ENCODE results near the gene CNTNAP2.

The CNTNAP2 gene

GRCh38 chr7:147492606-147493005 lies 1376.0 kb downstream of the CNTNAP2 start:
- no peak for DNase-seq (ENCODE audit: low spot score)

DNA sequence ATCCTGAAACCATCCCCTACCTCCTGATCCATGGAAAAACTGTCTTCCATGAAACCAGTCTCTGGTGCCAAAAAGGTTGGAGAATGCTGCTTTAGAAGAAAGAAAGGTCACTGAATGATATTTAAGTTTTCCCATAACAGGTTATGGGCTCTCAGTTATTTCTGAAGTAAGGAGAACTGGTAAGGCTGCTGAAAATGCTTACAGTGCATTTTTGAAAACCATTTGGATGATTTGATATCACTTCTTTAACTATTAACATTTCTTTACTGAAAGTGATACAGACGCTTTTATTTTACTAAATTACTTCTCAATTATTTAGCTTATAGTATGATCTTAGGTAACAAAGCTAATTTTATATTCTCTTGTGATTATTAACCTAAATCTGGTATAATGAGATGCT lies 1379.6 kb downstream of the CNTNAP2 start:
- DNase-seq (ENCODE audit: low spot score) = no peak

GRCh38 chr7:147497246-147497645 lies 1380.6 kb downstream of the CNTNAP2 start:
- DNase-seq (ENCODE audit: low spot score) = no peak

DNA sequence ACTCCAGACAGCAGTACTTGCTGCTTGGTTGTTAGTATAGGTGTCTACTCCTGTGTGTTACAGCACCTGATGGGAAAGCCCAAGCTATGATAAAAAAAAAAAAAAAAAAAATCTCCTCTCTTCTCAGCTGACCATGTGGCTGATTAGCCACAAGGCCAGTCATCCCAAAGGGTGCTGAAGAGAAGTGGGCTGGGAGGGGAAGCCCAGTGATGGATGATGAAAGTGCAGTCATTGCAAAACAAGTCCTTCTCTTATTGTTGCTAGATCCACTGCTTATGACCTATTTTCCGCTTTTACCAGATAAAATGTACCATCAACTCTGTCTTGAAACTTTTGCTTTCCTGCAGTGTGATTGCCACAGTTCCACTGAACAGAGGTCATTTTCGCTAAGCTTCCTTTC lies 1381.5 kb downstream of the CNTNAP2 start:
- no peak for DNase-seq (ENCODE audit: low spot score)

DNA sequence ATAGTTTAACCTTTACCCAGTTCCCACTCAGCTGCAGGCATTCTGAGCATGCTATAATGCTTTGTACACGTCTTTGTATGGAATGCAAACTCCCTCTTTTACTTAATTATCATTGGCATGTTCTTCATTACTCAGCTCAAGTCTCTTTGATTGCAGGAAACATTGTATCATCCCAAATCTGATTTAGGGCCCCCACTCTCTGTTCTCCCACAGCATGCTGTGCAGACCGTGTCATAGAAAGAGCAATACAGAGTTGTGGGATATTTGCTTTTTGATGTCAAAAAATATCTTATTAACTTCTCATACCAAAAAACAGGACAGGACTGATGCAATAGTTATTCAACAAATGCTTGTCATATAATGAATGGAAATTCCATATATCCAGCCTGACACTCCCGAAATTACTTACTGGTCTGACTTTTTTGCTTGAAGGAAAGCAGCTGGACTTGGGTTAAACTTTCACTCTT lies 1392.5 kb downstream of the CNTNAP2 start:
- DNase-seq (ENCODE audit: low spot score) = no peak

DNA sequence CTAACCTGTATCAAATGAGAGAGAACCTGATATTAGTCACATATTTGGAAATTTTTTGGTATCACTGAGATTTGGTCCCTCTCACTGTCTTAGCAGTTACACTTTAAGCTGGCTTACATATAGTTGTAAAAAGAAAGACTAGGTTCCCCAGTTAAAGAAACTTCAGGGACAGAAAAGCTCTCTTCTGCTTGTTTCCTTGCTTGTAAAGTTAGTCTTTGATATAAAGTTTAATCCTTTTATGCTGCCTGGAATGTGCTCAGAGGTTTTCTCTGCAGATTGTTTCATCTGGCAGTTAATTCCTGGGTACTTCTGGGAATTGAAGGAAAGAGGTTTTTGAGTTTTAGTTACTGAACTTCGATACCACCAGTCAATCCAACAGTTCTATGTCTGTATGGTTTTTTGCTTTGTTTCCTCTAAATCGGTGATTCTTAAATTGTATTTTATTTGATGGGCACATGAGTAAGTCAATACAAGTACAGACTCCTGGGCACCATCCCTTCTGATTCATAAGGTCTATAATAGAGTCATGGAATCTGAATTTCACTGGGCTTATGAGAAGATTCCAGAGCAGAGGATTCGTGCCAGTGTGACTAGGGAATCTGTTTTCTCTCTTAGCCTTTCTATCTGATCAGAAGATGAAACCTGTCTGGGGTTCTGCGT lies 1393.1 kb downstream of the CNTNAP2 start:
- DNase-seq (ENCODE audit: low spot score) = no peak

DNA sequence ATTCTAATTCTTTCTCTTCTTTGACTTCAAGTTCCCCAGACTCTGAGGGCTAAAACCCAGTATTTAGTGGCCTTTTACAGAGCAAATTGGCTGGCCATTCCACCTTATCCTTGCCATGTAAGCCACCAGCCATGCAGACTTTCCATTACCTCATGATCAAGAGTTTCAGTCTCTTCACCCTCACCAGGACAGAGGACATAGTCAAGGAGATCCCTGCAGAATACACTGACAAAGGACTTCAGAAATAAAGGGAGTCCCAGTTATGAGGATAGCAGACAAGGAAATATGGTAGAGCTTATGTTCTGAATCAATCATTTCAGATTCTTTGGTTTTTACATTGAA lies 1393.6 kb downstream of the CNTNAP2 start:
- no peak for DNase-seq (ENCODE audit: low spot score)

- DNase-seq (ENCODE audit: low spot score) = no peak
Observed at GRCh38 chr7:147510923-147511322, 1394.3 kb downstream of the CNTNAP2 start.

GRCh38 chr7:147513451-147513850 lies 1396.8 kb downstream of the CNTNAP2 start:
- no peak for DNase-seq (ENCODE audit: low spot score)

DNA sequence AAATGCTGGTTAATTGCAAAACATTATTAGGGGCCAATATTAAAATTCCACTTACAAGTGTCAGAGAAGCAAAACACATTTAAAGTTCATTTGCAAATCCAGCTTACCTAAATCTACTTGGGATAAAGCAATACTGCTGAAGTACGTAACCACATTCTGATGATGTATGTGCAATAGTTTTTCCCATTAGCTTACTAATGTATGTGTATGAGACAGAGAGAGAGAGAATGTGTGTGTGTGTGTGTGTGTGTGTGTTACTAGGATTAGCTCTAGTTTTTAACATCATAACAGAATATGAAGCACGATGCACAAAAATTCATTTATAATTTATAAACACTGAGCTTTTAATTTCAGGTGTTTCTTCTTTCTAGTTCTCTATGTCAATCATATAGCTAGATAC lies 1399.8 kb downstream of the CNTNAP2 start:
- DNase-seq (ENCODE audit: low spot score) = no peak

DNA sequence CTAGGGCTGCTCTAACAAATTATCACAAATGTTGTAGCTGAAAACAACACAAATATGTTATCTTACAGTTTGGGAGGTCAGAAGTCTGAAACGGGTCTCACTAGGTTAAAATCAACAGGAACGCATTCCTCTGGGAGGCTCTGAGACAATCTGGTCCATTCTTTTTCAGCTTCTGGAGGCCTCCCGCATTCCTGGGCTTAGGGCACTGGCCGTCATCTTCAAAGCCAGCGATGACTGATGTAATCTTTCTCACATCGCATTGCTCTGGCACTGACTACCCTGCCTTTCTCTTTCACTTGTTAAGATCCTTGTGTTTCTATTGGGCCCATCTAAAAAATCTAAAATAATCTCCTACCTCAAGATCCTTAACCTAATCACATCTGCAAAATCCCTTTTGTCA lies 1402.5 kb downstream of the CNTNAP2 start:
- no peak for DNase-seq (ENCODE audit: low spot score)

GRCh38 chr7:147523056-147523455 lies 1406.5 kb downstream of the CNTNAP2 start:
- DNase-seq (ENCODE audit: low spot score) = no peak

GRCh38 chr7:147524726-147525250 lies 1408.2 kb downstream of the CNTNAP2 start:
- DNase-seq (ENCODE audit: low spot score) = no peak

DNA sequence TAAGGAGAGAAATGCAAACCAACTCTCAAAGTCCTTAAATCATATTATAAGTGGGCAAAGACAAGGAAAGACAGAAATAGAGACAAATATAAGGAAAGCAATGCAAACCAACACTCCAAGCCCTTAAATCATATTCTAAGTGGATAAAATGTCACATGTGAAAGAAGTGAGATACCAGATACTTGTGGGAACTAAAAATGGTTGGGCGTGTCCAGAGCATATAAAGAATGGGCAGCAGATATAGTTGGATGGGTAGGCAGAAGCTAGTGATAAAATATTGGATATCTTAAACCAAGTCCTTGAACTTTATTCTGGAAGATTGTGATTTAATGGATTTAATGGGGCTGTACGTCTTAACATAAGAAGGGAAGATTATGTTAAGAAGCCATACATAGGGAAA lies 1408.7 kb downstream of the CNTNAP2 start:
- DNase-seq (ENCODE audit: low spot score) = no peak

DNA sequence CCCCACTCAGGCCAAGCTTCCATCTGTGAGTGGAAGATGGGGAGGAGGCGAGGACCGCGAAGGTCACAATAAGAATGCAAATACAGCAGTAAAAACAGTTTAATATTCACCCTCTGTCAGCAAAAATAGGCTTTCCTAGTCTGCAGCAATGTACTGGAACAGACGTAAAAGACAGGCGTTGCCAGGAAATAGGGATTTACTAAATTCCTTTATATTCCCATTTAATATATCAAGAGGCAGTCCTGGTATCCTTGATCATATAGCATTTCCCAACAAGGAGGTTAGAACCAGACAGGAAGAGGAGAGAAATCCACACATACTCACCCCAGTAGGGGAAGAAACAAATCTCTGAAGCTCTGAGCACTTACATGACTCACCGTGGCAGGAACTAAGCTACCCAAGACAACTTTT lies 1419.1 kb downstream of the CNTNAP2 start:
- no peak for DNase-seq (ENCODE audit: low spot score)

DNA sequence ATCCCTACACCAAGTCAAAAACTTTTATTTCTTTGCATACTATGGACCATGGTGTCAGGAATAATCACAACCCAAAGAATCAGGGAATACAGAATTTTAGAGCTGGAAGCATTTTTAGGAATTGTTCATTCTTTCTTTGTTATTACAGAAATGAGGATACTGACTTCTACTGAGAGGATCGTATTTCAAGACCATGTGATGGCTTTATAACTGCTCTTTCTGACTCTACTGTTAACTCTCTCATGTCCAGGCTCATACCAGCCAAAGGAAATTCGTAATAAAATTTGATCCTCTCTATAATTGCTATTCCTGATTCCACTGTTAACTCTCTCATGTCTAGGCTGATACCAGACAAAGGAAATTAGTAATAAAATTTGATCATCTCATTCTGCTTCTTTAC lies 1423.1 kb downstream of the CNTNAP2 start:
- DNase-seq (ENCODE audit: low spot score) = no peak

DNA sequence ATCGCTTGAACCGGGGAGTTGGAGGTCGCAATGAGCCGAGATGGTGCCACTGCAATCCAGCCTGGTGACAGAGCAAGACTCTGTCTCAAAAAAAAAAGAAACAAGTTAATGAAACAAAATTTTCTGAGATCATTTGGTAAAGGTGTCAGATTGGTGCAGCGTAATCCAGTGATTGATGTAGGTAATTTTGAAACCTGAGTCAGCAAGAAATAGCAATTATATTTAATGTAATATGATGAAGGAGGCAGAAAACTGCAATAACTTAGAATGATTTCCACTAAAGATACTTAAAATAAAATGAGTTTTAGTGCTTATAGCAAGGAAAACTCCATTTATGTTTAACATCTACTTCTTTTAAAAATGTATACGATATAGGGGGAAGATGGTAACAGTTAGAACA lies 1424.1 kb downstream of the CNTNAP2 start:
- no peak for DNase-seq (ENCODE audit: low spot score)

GRCh38 chr7:147541261-147541660 lies 1424.7 kb downstream of the CNTNAP2 start:
- no peak for DNase-seq (ENCODE audit: low spot score)

DNA sequence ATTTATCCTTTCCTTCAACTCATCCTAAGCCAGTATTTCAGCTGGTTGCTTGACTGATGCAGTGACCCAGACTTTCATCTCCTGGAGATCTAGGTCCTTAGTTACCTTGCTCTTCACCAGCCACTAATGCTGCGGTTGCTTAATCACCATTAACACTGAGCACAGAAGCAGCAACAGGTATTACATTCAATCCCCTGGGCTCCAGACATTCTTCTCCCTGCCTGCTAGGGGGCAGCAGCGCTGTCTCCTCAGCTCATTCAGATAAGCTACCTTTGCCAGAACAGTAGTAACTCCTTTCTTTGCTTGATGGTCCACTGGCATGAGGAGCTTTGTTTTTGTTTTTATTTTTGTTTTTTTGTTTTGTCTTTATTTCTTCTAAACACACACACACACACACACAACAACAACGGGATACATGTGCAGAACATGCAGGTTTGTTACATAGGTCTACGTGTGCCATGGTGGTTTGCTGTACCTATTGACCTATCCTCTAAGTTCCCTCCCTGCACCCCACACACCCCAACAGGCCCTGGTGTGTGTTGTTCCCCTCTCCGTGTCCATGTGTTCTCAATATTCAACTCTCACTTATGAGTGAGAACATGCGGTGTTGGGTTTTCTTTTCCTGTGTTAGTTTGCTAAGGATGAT lies 1430.8 kb downstream of the CNTNAP2 start:
- DNase-seq (ENCODE audit: low spot score) = peak; percentile 36

DNA sequence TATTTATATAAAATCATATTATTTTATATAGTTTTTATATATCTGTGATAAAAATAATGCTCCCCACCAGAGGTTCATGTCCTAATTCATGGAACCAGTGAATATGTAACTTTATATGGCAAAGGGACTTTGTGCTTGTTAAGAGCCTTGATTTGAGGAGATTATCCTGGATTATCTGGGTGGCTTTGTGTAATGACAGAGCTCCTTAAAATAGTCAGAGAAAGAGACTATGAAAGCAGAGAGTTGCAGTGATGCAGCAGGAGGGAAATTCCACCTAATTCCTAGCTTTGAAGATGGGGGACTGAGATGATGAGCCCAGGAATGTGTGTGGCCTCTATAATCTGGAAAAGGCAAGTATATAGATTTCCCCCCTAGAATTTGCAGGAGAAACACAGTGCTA lies 1439.7 kb downstream of the CNTNAP2 start:
- DNase-seq (ENCODE audit: low spot score) = no peak

- DNase-seq (ENCODE audit: low spot score) = no peak
Observed at GRCh38 chr7:147563669-147564068, 1447.1 kb downstream of the CNTNAP2 start.

- DNase-seq (ENCODE audit: low spot score) = no peak
Observed at GRCh38 chr7:147564786-147565476, 1448.3 kb downstream of the CNTNAP2 start.

GRCh38 chr7:147567043-147567442 lies 1450.4 kb downstream of the CNTNAP2 start:
- DNase-seq (ENCODE audit: low spot score) = no peak
